IMR-90 (cell line): ENCODE data around the gene ANKRD44. TPM values are rescaled to one million over a fixed set of nuclear protein-coding genes. Genes with fewer than 3 reads are reported as not detected.

ENCODE experiments used
- ATAC-seq: fragments of 200-7000 bp; cut with Tn5 transposase; 2 replicates; pipeline ENCODE4 v1.9.1; 2020; ENCODE audit warnings: low read depth, mild to moderate bottlenecking, moderate library complexity
- BruUV-seq: library from RNA; stranded (reverse); fragments of 400-500 nt; replicated peaks from 2 replicates; lab custom pipeline; 2021; lab: Mats Ljungman, UMichigan
- CTCF ChIA-PET: fragments of 300-600 bp; formaldehyde crosslinking; extraction: SDS; loops from one replicate; lab custom pipeline; 2021; ENCODE audit warnings: antibody characterized with exemption; lab: Yijun Ruan, JAX
- POLR2A ChIA-PET: fragments of 300-600 bp; sonication (Branson Sonifier 250); formaldehyde crosslinking; loops from one replicate; lab custom pipeline; 2022; ENCODE audit warnings: antibody characterized with exemption; ENCODE audit not compliant: unreplicated experiment; lab: Charles Lee
- DNase-seq: peaks from one replicate; pipeline ENCODE4 v3.0.0; 2013
- H2AFZ ChIP-seq: replicated peaks from 2 replicates; pipeline ENCODE3; 2013; ENCODE audit warnings: low read length, mild to moderate bottlenecking; ENCODE audit not compliant: poor library complexity
- H2AK5ac ChIP-seq: 2 replicates; pipeline ENCODE4 v1.6.1; 2013; ENCODE audit warnings: low read depth, low read length, inconsistent platforms
- H2AK9ac ChIP-seq: replicated peaks from 2 replicates; pipeline ENCODE3; 2013; ENCODE audit warnings: mild to moderate bottlenecking, low read depth, low read length, moderate library complexity; ENCODE audit not compliant: poor library complexity
- H2BK120ac ChIP-seq: 2 replicates; pipeline ENCODE4 v1.6.1; 2013; ENCODE audit warnings: low read depth, low read length, inconsistent platforms
- H2BK15ac ChIP-seq: 3 replicates; pipeline ENCODE4 v1.6.1; 2013; ENCODE audit warnings: low read depth, low read length, inconsistent platforms
- H2BK20ac ChIP-seq: 2 replicates; pipeline ENCODE4 v1.6.1; 2013; ENCODE audit warnings: low read depth, mild to moderate bottlenecking, inconsistent platforms, low read length, moderate library complexity
- H2BK5ac ChIP-seq: 2 replicates; pipeline ENCODE4 v1.6.1; 2013; ENCODE audit warnings: mild to moderate bottlenecking, low read depth, low read length, inconsistent platforms; ENCODE audit not compliant: poor library complexity, severe bottlenecking
- H3K14ac ChIP-seq: replicated peaks from 2 replicates; pipeline ENCODE4 v1.6.1; 2013; ENCODE audit warnings: low read depth, low read length, inconsistent platforms
- H3K18ac ChIP-seq: 2 replicates; pipeline ENCODE4 v1.6.1; 2013; ENCODE audit warnings: low read depth, low read length, control low read depth
- H3K23ac ChIP-seq: 2 replicates; pipeline ENCODE4 v1.6.1; 2013; ENCODE audit warnings: low read depth, low read length, inconsistent platforms
- H3K27ac ChIP-seq: 2 replicates; pipeline ENCODE4 v1.5.1; 2013; ENCODE audit warnings: mild to moderate bottlenecking, control low read depth, low read length; ENCODE audit not compliant: insufficient read depth
- H3K27me3 ChIP-seq: 2 replicates; pipeline ENCODE4 v1.6.1; 2013; ENCODE audit warnings: low read length; ENCODE audit not compliant: control insufficient read depth, insufficient read depth
- H3K36me3 ChIP-seq: 2 replicates; pipeline ENCODE4 v1.6.1; 2013; ENCODE audit warnings: low read length, mixed read lengths; ENCODE audit not compliant: control insufficient read depth, insufficient read depth
- H3K4ac ChIP-seq: 2 replicates; pipeline ENCODE4 v1.6.1; 2013; ENCODE audit warnings: low read depth, low read length, inconsistent platforms
- H3K4me1 ChIP-seq: 2 replicates; pipeline ENCODE4 v1.6.1; 2013; ENCODE audit warnings: low read length, mixed read lengths; ENCODE audit not compliant: control insufficient read depth, insufficient read depth
- H3K4me2 ChIP-seq: 2 replicates; pipeline ENCODE4 v1.6.1; 2013; ENCODE audit warnings: low read depth, mild to moderate bottlenecking, control low read depth, low read length, moderate library complexity
- H3K4me3 ChIP-seq: 2 replicates; pipeline ENCODE4 v1.5.1; 2013; ENCODE audit warnings: low read depth, mild to moderate bottlenecking, control low read depth, low read length, moderate library complexity; ENCODE audit not compliant: insufficient read depth
- H3K56ac ChIP-seq: 2 replicates; pipeline ENCODE4 v1.6.1; 2013; ENCODE audit warnings: low read length, inconsistent platforms; ENCODE audit not compliant: insufficient read depth; ENCODE audit errors: extremely low read depth
- H3K79me1 ChIP-seq, 2 experiments: 2 replicates each; pipeline ENCODE4 v1.6.1; 2013; ENCODE audit warnings: low read length in 2 of 2, inconsistent platforms in 1 of 2, low read depth in 1 of 2
- H3K9ac ChIP-seq: 2 replicates; pipeline ENCODE4 v1.6.1; 2013; ENCODE audit warnings: low read depth, low read length, control low read depth
- H3K9me1 ChIP-seq: 2 replicates; pipeline ENCODE4 v1.6.1; 2013; ENCODE audit warnings: low read length, inconsistent platforms; ENCODE audit not compliant: insufficient read depth
- H3K9me3 ChIP-seq: 2 replicates; pipeline ENCODE4 v1.6.1; 2013; ENCODE audit warnings: low read length; ENCODE audit not compliant: control insufficient read depth, insufficient read depth
- H4K20me1 ChIP-seq: 2 replicates; pipeline ENCODE4 v1.6.1; 2013; ENCODE audit warnings: low read length, inconsistent platforms; ENCODE audit not compliant: insufficient read depth
- H4K5ac ChIP-seq: 2 replicates; pipeline ENCODE4 v1.6.1; 2013; ENCODE audit warnings: mild to moderate bottlenecking, low read depth, low read length, control low read depth
- H4K8ac ChIP-seq, 2 experiments: 2 replicates each; pipeline ENCODE4 v1.6.1; 2013; ENCODE audit warnings: low read depth in 2 of 2, low read length in 2 of 2, control low read depth in 1 of 2, inconsistent platforms in 1 of 2
- H4K91ac ChIP-seq: 2 replicates; pipeline ENCODE4 v1.6.1; 2013; ENCODE audit warnings: low read depth, low read length, inconsistent platforms; ENCODE audit not compliant: insufficient read depth
- BHLHE40 ChIP-seq: fragments of 150-350 bp; IDR thresholded peaks from 2 replicates; pipeline ENCODE4 v1.6.1; 2016; ENCODE audit warnings: mild to moderate bottlenecking, low read depth, low read length
- CEBPB ChIP-seq: IDR thresholded peaks from 2 replicates; pipeline ENCODE4 v1.6.1; 2012; ENCODE audit warnings: low read depth, low read length, improper control_type of control experiment
- CHD1 ChIP-seq: IDR thresholded peaks from 2 replicates; pipeline ENCODE4 v1.6.1; 2012; ENCODE audit warnings: low read depth, low read length, improper control_type of control experiment
- CTCF ChIP-seq: conservative IDR thresholded peaks from 2 replicates; pipeline ENCODE4 v1.5.1; 2012; ENCODE audit warnings: mild to moderate bottlenecking, low read depth, low read length, improper control_type of control experiment
- ELK1 ChIP-seq: fragments of 150-350 bp; IDR thresholded peaks from 2 replicates; pipeline ENCODE4 v1.6.1; 2016; ENCODE audit warnings: low read depth, mild to moderate bottlenecking, low read length, moderate library complexity, borderline replicate concordance
- FOS ChIP-seq: fragments of 150-350 bp; IDR thresholded peaks from 2 replicates; pipeline ENCODE4 v1.6.1; 2016; ENCODE audit warnings: low read depth, low read length
- MAFK ChIP-seq: IDR thresholded peaks from 2 replicates; pipeline ENCODE4 v1.6.1; 2012; ENCODE audit warnings: low read depth, low read length, improper control_type of control experiment
- MAZ ChIP-seq: IDR thresholded peaks from 2 replicates; pipeline ENCODE4 v1.6.1; 2012; ENCODE audit warnings: low read depth, mild to moderate bottlenecking, low read length, improper control_type of control experiment, moderate library complexity, borderline replicate concordance
- MXI1 ChIP-seq: IDR thresholded peaks from 2 replicates; pipeline ENCODE4 v1.6.1; 2012; ENCODE audit warnings: low read depth, mild to moderate bottlenecking, low read length, moderate library complexity, borderline replicate concordance
- NFE2L2 ChIP-seq: fragments of 150-350 bp; IDR thresholded peaks from 2 replicates; pipeline ENCODE4 v1.6.1; 2016; ENCODE audit warnings: low read depth, mild to moderate bottlenecking, low read length
- POLR2A ChIP-seq: IDR thresholded peaks from 2 replicates; pipeline ENCODE4 v1.6.1; 2012; ENCODE audit warnings: mild to moderate bottlenecking, low read depth, low read length
- RCOR1 ChIP-seq: IDR thresholded peaks from 2 replicates; pipeline ENCODE4 v1.6.1; 2012; ENCODE audit warnings: mild to moderate bottlenecking, low read length, improper control_type of control experiment; ENCODE audit not compliant: insufficient replicate concordance
- RFX5 ChIP-seq: IDR thresholded peaks from 2 replicates; pipeline ENCODE4 v1.8.0; 2012; ENCODE audit warnings: low read depth, mild to moderate bottlenecking, low read length, moderate library complexity
- SMC3 ChIP-seq: fragments of 150-350 bp; IDR thresholded peaks from 2 replicates; pipeline ENCODE4 v1.6.1; 2016; ENCODE audit warnings: low read depth, mild to moderate bottlenecking, antibody characterized with exemption, low read length, moderate library complexity
- USF2 ChIP-seq: fragments of 150-350 bp; IDR thresholded peaks from 2 replicates; pipeline ENCODE4 v1.6.1; 2017; ENCODE audit warnings: mild to moderate bottlenecking, antibody characterized with exemption, low read length, low read depth
- WGBS, 2 experiments: methylation state at CpG; one replicate each; pipeline versions ENCODE4 v1.1.5 to v1.1.7; 2013; ENCODE audit warnings: missing lambda C conversion rate in 2 of 2; ENCODE audit not compliant: insufficient read length in 1 of 2; ENCODE audit errors: extremely low coverage in 2 of 2; 5-methylcytosine and 5-hydroxymethylcytosine counted together
- dilution Hi-C: fragments of 300-500 bp; cut with HindIII; formaldehyde crosslinking; loops from one replicate; pipeline ENCODE4 v1.14.3; 2018; ENCODE audit warnings: low sequenced_read_pairs; ENCODE audit not compliant: unreplicated experiment
- in situ Hi-C: fragments of 300-500 bp; cut with MboI; formaldehyde crosslinking; loops from 3 replicates; pipeline ENCODE4 v1.14.3; 2019; ENCODE audit warnings: low sequenced_read_pairs, inconsistent platforms, mixed read lengths
- intact Hi-C: fragments of 100-400 bp; cut with micrococcal nuclease; formaldehyde crosslinking; loops from 2 replicates; pipeline ENCODE4 v1.10.0; 2022
- polyA plus RNA-seq, 3 experiments: library from polyadenylated mRNA; depleted of rRNA; stranded (reverse); fragments of >200 nt; gene quantifications; 2 replicates each; pipeline ENCODE4 v1.2.3, GENCODE V29; 2012; ENCODE audit warnings: low replicate concordance in 1 of 3
- total RNA-seq: library from RNA; depleted of rRNA; stranded (reverse); fragments of >200 nt; gene quantifications from 2 replicates; pipeline ENCODE4 v1.2.3, GENCODE V29; 2012

Gene ANKRD44
- total and polyA plus RNA-seq, 2 of the 4 experiments (the other 2 are of a cell fraction), result 5.2 to 15.6 TPM

GRCh38 chr2:197201874-197202273 is 108.7 kb downstream of the ANKRD44 start:
- POLR2A ChIA-PET, result no interaction called here
- WGBS, 2 experiments, result 100% methylated on average over 1 of the region's 2 CpGs; no CpG with 5 or more reads in 1 of the 2 experiments
- no peak overlapping the region for H2AFZ ChIP-seq
- H2AK9ac ChIP-seq, result no peak overlapping the region
- no peak overlapping the region for H3K4me3 ChIP-seq
- H3K36me3 ChIP-seq, result no peaks in the 10 kb centered on the region
- TF ChIP-seq RFX5 (no peak), CEBPB (no peak), CHD1 (no peak), RCOR1 (no peak), ELK1 (no peak), FOS (no peak), MAFK (no peak), MAZ (no peak), NFE2L2 (no peak), CTCF (no peak), MXI1 (no peak), USF2 (no peak), SMC3 (no peak), BHLHE40 (no peak), POLR2A (no peak)
- no peaks in the 10 kb centered on the region for H3K27me3 ChIP-seq
- H4K5ac ChIP-seq, result no peak overlapping the region
- in situ Hi-C loops, result no loop called here
- no peak overlapping the region for H3K9ac ChIP-seq
- CTCF ChIA-PET, result no interaction called here
- dilution Hi-C loops, result no loop called here
- ATAC-seq (no peak), DNase-seq (no peak)
- no peak overlapping the region for H3K56ac ChIP-seq
- intact Hi-C loops, result no loop called here
- peaks cover 0 to 10% of the 10 kb centered on the region in 2 experiments; a peak in 1 of 4 replicates for H3K79me1 ChIP-seq
- peaks cover 13% of the 10 kb centered on the region for H3K9me1 ChIP-seq
- H4K91ac ChIP-seq, result no peak overlapping the region
- H2AK5ac ChIP-seq, result no peak overlapping the region
- H2BK15ac ChIP-seq, result no peak overlapping the region
- H4K20me1 ChIP-seq, result no peaks in the 10 kb centered on the region
- peaks cover 9% of the 10 kb centered on the region for H3K4me1 ChIP-seq
- H4K8ac ChIP-seq, result no peak overlapping the region
- H2BK5ac ChIP-seq, result no peak overlapping the region
- no peak overlapping the region for H2BK120ac ChIP-seq
- H3K9me3 ChIP-seq, result no peaks in the 10 kb centered on the region
- no peak overlapping the region for H3K4me2 ChIP-seq
- no peak overlapping the region for H3K4ac ChIP-seq
- no TSS peak for BruUV-seq
- H3K14ac ChIP-seq, result no peak overlapping the region
- H3K18ac ChIP-seq, result no peak overlapping the region
- H3K27ac ChIP-seq, result no peak overlapping the region
- no peak overlapping the region for H3K23ac ChIP-seq
- no peak overlapping the region for H2BK20ac ChIP-seq
